Measurements from ENCODE around the gene TMEM191B.
A peak's percentile ranks its signal among the peaks of the same experiment; 100 is the strongest.
"Not testable (repeated sequence)": the region's sequence is repeated elsewhere in the genome, so short reads cannot be mapped to it uniquely, and the experiment has no call there.

Gene TMEM191B

GRCh38 chr22:18558516-18558915 lies 30.9 kb downstream of the TMEM191B start:
- DNase-seq (ENCODE audit: low read depth): not testable (repeated sequence)

GRCh38 chr22:18558939-18559338 lies 31.3 kb downstream of the TMEM191B start:
- DNase-seq (ENCODE audit: low read depth): not testable (repeated sequence)

- DNase-seq (ENCODE audit: low read depth): not testable (repeated sequence)
Observed at GRCh38 chr22:18560099-18560974, 32.7 kb downstream of the TMEM191B start.

- DNase-seq (ENCODE audit: low read depth): not testable (repeated sequence)
Observed at GRCh38 chr22:18570509-18571246, 43.1 kb downstream of the TMEM191B start.

GRCh38 chr22:18573483-18574164 lies 46.0 kb downstream of the TMEM191B start:
- DNase-seq (ENCODE audit: low read depth): not testable (repeated sequence)

- DNase-seq (ENCODE audit: low read depth): not testable (repeated sequence)
Observed at GRCh38 chr22:18574555-18574954, 47.0 kb downstream of the TMEM191B start.

GRCh38 chr22:18575686-18576085 lies 48.1 kb downstream of the TMEM191B start:
- not testable (repeated sequence) for DNase-seq (ENCODE audit: low read depth)

- not testable (repeated sequence) for DNase-seq (ENCODE audit: low read depth)
Observed at GRCh38 chr22:18577090-18577818, 49.7 kb downstream of the TMEM191B start.

- DNase-seq (ENCODE audit: low read depth): peak; percentile 14
Observed at GRCh38 chr22:18577847-18578246, 50.2 kb downstream of the TMEM191B start.

Measured in activated T-cell treated with anti-CD3 and anti-CD28 coated beads for 48 hours (primary cell).